Caki2 (cell line): ENCODE results near the gene CCL21. TPM values are rescaled to one million over a fixed set of nuclear protein-coding genes. Genes with fewer than 3 reads are reported as not detected.
A peak's percentile ranks its signal among the peaks of the same experiment; 100 is the strongest.

Experiments
- DNase-seq: peaks from one replicate; pipeline ENCODE4 v3.0.0-alpha.2; 2015; ENCODE audit warnings: low read depth
- in situ Hi-C: cut with HindIII; loops from 2 replicates; pipeline ENCODE4 v1.10.0; 2016; ENCODE audit warnings: low sequenced_read_pairs, low pct_unique_long_range_greater_than_20kb, mixed read lengths
- total RNA-seq: library from RNA; depleted of rRNA; stranded (reverse); fragments of >200 nt; shearing (Covaris generic); gene quantifications from 2 replicates; pipeline ENCODE4 v1.2.3, GENCODE V29; 2014; ENCODE audit warnings: low replicate concordance

The CCL21 gene
- total RNA-seq, 1 experiment from 2014 or later = not detected

GRCh38 chr9:34685591-34685990 is 24.3 kb downstream of the CCL21 start:
- in situ Hi-C loops = no loop called here
- no peak for DNase-seq

DNA sequence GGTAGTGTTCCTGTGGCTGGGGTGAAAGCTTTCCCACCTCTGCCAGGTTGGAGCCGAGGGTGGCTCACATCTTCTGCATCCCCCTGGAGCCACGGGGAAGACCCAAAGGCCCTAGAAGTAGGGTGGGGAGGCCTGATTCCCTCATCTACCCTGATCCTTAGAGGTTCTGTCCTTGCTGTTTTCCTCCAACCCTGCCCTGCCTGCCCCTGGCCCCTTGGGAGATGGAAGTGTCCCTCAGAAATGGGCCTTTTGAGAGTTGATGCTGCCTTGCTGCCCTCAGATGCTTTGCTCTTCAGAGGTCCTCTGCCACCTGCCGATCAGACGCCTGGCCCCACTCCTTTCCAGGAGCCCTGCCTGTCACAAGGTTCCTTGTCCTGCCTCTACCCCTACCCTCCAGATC is 25.1 kb downstream of the CCL21 start:
- no peak for DNase-seq
- in situ Hi-C loops = no loop called here

DNA sequence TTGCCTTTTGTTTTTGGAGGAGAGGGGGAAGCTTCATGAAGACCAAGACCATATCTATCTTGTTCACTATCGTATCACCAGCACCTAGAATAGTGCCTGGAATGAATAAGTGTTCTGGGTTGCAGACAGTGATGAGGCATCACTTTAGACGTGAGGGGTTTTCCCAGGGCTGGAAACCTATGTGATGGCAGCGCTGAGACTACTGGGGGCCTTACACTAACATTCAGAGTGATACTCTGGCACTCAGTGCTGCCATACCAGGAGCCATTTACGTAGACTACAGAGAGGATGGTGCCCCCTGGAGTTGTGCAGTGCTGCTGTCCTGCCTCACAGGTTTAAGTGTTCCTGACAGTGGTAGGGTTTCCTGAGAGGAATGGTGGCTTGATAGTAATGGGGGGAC is 25.8 kb downstream of the CCL21 start:
- in situ Hi-C loops = no loop called here
- no peak for DNase-seq

DNA sequence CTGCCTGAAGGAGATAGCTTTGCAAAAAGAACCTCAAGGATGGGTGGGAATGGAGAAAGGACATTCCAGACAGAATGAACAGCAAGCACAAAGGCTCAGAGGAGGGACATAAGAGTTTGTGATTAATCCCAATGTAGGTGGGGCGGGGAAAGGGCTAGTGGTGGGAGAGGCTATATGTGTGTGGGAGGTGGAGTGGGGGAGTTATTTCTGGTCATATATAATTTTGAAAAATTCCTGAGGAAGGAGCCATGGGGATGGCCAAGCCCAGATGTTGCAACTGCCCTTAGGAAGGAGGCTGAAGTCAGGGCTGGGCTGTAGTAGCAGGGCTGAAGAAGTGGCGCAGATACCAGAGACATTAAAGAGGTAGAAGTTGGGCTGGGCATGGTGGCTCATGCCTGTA is 34.1 kb downstream of the CCL21 start:
- DNase-seq = no peak
- in situ Hi-C loops = no loop called here

DNA sequence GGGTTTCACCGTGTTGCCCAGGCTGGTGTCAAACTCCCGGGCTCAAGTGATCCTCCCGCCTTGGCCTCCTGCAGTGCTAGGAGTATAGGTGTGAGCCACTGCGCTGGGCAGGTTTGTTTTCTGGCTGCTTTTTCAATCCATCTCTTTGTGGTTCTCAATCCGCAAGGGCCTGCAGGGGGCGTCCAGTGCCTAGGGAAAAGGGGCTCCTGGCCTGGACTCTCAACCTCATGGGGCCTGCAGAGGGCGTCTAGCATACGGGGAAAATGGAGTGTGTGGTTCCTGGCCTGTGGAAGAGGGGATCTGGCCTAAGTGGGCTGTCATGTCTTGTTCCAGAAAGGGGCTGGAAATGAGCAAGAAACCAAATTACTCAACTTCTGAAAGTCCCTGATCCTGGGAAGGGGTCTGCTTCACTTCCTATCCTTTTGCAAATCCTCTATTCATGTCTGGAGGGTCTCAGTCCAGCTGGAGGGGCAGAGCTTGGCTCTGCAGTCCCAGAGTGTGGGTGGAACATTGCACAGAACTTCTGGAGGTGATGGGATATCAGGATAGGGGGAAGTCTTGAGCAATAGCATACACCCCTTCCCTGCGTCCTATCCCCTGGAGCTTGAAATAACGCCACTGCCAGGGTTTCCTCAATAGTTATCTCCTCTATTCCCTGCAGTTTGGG is 34.8 kb downstream of the CCL21 start:
- DNase-seq = peak; percentile 12
- in situ Hi-C loops = no loop called here

DNA sequence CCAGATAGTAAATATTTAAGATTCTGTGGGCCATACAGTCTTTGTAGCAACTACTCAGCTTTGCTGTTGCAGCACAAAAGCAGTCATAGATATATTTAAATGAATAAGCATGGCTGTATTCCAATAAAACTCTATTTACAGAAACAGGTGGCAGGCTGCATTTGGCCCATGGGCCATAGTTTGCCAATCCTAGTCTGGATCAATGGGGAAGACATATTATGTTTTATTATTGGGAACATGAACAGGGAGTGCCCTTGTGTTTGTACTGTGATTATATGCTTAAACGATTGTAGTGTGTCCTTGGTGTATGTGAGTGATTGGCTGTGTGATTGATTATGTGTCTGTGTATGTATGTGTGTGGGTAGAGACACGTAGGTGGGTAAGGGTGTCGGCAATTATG is 35.5 kb downstream of the CCL21 start:
- in situ Hi-C loops = no loop called here
- DNase-seq = no peak

DNA sequence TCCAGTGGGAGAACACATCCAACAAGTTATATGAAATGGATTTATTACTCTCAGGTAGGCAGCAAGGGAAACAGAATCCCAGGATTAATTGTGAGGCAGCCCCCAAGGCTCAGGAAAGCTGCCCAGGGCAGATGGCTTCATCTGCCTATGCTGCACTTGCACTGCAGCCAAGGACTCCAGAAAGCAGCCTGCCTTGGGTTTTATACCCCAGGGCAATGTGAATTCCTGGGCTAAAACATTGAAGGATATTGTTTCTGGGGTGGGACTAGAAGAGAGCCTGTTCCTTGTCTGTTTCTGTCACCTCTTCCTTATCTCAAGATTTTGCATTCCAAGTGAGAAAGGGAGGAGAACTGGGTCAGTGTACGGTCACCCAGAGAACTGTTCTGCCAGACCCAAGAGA is 38.6 kb downstream of the CCL21 start:
- in situ Hi-C loops = no loop called here
- DNase-seq = no peak

GRCh38 chr9:34669809-34670562 is 40.0 kb downstream of the CCL21 start:
- in situ Hi-C loops = no loop called here
- DNase-seq = no peak

GRCh38 chr9:34665381-34666250 is 44.3 kb downstream of the CCL21 start:
- in situ Hi-C loops = no loop called here
- peak; percentile 80 for DNase-seq

GRCh38 chr9:34665067-34665380 is 44.9 kb downstream of the CCL21 start:
- no peak for DNase-seq
- in situ Hi-C loops = no loop called here

DNA sequence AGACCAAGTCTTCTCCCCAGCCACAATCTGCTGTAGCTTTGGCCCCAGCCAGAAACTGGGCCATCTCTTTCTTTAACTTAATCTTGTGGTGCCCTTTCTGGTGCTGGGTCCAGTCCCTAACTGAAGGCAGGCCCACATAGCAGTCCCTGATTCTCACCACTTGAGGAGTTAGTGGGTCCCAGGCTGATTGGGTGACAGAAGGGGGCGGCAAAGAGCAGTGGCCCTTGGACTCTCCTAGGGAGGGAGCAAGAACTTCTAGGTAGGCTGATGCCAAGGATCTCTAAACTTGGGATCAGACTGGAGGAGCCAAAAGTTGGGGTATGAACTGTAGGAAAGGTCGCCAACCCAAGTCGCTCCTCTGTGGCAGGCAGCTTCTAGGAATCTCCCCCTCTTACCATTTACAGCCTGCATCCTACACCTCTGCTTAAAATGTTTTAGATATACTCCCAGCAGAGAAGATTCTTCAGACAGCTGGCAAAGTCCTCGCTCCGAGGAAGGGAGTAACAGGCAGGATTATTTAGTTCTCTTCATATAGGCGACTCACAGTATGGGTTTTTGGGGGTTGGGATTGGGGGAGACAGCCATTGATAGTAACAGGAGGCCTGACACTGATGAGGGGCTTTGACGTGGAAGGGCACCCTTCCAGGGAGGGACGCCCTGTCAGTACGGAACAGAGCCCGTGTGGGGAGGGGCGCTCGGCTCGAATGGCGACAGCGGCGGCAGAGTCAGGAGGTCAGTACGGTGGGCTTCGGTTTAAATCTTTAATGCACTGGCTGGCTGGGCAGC is 45.5 kb downstream of the CCL21 start:
- in situ Hi-C loops = no loop called here
- peak; percentile 65 for DNase-seq

DNA sequence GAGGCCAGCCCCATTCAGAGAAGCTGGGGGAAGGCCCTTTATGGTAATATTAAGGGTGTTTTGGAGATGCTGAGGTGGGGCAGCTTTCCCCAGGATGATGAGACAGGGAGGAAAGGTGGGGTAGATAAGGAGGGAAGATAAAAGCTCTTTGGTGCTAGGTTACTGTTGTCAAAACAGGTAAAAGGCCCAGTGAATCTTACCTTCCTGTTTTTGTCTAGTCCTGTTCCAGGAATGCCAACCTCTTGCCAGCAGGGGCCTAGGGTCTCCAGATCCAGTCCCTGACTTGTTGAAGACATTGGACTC is 46.7 kb downstream of the CCL21 start:
- in situ Hi-C loops = no loop called here
- no peak for DNase-seq

- DNase-seq = no peak
- in situ Hi-C loops = no loop called here
Measured at GRCh38 chr9:34662526-34663302, 47.2 kb downstream of the CCL21 start, which contains the start of gene CCL27. Gene CCL27 (minus strand): TSS chr9:34662657. CDS start chr9:34662633, 24 bp downstream.

- DNase-seq = no peak
Measured at GRCh38 chr9:34659592-34660253, 50.2 kb downstream of the CCL21 start.

More at GRCh38 chr9:34659592-34660253, 50.2 kb downstream of the CCL21 start:
- in situ Hi-C loops = no loop called here
